ENCODE data around the gene ZNG1A.

Gene ZNG1A

DNA sequence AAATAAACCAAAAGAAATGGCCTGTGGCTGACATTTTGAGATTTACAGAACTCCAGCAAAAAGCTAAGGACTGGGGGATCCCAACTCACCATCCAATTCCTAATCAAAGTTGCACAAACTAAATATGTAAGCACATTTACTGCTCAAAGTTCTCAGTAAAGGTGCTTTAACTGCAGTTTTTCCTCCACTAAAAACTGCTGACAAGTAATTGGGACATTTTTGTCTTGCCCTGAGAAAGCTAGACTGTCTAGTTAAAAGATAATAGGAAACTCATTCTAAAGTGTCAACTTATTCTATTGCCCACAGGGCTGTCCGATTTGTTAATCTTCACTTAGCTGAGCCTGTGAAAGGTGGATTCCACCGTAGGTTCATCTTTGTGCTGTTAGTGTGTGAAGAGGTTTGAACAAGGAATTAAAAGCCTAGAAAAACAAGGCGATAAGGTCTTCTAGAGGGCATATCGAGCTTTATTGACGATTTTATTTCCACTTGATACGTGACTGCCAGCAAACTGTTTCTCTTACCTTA, 36.8 kb upstream of the ZNG1A start:
- no peak for TF ChIP-seq SIN3A (IDR thresholded peaks at IDR 0.05; ENCODE audit: borderline replicate concordance, insufficient read depth, low read length)

DNA sequence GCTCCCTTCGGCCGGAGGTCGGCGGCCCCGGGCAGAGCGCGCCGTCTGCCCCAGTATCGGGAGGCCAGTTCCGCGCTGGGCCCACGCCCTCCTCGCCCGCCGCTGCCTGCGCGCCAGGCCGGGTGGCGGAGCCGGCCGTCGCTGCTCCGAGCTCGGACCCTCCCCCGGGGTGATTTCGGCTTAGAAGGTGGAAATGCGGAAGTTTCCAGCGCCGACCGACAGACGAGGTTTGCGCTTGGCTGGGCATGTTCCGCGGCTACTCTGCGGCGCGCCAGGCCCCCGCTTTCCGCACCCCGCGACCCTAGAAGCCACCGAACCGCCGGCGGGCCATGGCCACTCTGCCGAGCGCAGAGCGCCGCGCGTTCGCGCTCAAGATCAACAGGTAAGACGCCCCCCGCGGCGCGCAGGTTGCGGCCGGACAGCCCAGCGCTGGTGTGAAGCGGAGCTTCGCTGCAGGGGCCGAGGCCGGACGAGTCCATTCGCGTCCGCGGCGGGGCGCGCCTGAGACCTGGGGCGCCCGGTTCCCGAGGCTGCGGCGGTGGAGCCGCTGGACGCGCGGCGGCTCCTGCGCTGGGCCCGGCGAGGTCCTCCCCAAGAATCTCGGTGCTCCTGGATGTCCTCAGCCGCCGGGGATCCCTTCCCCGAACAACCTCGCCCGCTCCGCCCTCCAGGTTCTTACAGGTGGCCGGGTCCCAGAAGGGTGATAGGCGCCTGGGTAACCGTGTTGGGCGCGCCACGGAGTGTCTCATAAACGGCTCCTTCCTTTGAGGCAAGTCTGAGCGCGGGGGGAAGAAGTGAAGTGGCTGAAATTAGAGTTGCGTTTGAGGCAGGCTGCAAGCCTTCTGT, 36.0 kb upstream of the ZNG1A start, which contains the start of gene DOCK8:
TSS of gene DOCK8 (plus strand) at position 218 of the 846 bp plus-strand sequence. CDS start at position 330, 112 bp downstream.
- TF ChIP-seq SIN3A (IDR thresholded peaks at IDR 0.05; ENCODE audit: borderline replicate concordance, insufficient read depth, low read length) (no peak), POLR2AphosphoS5 (IDR thresholded peaks at IDR 0.05; ENCODE audit: low read depth, low read length) (no peak), FOXP2 (optimal IDR thresholded peaks at IDR 0.05; ENCODE audit: borderline replicate concordance, extremely low read depth, extremely low read length, insufficient read depth) (no peak), TAF1 (IDR thresholded peaks at IDR 0.05; ENCODE audit: borderline replicate concordance, insufficient read depth, low read length) (no peak)
- TF ChIP-seq, protein P1, sequence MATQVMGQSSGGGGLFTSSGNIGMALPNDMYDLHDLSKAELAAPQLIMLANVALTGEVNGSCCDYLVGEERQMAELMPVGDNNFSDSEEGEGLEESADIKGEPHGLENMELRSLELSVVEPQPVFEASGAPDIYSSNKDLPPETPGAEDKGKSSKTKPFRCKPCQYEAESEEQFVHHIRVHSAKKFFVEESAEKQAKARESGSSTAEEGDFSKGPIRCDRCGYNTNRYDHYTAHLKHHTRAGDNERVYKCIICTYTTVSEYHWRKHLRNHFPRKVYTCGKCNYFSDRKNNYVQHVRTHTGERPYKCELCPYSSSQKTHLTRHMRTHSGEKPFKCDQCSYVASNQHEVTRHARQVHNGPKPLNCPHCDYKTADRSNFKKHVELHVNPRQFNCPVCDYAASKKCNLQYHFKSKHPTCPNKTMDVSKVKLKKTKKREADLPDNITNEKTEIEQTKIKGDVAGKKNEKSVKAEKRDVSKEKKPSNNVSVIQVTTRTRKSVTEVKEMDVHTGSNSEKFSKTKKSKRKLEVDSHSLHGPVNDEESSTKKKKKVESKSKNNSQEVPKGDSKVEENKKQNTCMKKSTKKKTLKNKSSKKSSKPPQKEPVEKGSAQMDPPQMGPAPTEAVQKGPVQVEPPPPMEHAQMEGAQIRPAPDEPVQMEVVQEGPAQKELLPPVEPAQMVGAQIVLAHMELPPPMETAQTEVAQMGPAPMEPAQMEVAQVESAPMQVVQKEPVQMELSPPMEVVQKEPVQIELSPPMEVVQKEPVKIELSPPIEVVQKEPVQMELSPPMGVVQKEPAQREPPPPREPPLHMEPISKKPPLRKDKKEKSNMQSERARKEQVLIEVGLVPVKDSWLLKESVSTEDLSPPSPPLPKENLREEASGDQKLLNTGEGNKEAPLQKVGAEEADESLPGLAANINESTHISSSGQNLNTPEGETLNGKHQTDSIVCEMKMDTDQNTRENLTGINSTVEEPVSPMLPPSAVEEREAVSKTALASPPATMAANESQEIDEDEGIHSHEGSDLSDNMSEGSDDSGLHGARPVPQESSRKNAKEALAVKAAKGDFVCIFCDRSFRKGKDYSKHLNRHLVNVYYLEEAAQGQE (IDR thresholded peaks at IDR 0.05; ENCODE audit: insufficient read depth in 1 of 2, low read depth in 2 of 2, low read length in 2 of 2): no peak

DNA sequence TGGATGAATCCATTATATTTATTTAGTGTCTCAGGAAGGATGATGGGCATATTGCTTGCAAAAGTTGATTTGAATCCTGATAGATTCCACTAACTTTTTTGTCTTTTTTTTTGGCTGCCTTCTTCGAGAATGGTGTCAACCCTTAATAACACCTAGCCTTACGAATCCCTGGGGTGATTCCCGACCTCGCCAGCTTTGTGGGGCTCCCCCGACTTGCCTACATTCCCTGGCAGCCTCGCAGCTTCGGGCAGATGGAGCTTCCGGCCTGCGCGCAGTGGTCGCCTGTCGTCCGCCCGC, 35.4 kb upstream of the ZNG1A start:
- TF ChIP-seq TAF1 (IDR thresholded peaks at IDR 0.05; ENCODE audit: borderline replicate concordance, insufficient read depth, low read length): no peak
- TF ChIP-seq POLR2AphosphoS5 (IDR thresholded peaks at IDR 0.05; ENCODE audit: low read depth, low read length): no peak
- TF ChIP-seq FOXP2 (optimal IDR thresholded peaks at IDR 0.05; ENCODE audit: borderline replicate concordance, extremely low read depth, extremely low read length, insufficient read depth): no peak

- TF ChIP-seq FOXP2 (optimal IDR thresholded peaks at IDR 0.05; ENCODE audit: borderline replicate concordance, extremely low read depth, extremely low read length, insufficient read depth): no peak
Measured at GRCh38 chr9:212297-212696, 33.4 kb upstream of the ZNG1A start.

DNA sequence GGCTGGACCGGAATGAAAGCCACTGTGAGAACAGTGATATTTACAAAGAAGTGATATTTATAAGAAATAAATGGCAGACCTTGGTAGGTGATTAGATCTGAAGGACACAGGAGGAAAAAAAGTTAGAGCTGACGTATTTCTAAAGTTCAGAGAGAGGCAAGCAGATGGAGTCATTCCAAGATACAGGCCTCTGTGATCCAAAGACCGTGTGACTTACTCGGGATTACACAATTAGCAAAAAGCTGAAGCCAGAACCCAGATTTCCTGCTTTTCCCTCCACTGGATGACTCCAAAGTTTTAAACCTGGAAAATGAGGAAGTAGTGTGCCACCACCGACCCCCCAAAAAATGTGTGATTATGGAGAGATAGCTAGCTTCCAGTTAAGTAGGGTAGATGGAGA, 32.7 kb upstream of the ZNG1A start:
- TF ChIP-seq TAF1 (IDR thresholded peaks at IDR 0.05; ENCODE audit: borderline replicate concordance, insufficient read depth, low read length) (no peak), POLR2AphosphoS5 (IDR thresholded peaks at IDR 0.05; ENCODE audit: low read depth, low read length) (no peak), FOXP2 (optimal IDR thresholded peaks at IDR 0.05; ENCODE audit: borderline replicate concordance, extremely low read depth, extremely low read length, insufficient read depth) (no peak), SIN3A (IDR thresholded peaks at IDR 0.05; ENCODE audit: borderline replicate concordance, insufficient read depth, low read length) (no peak)
- TF ChIP-seq, protein P1 (IDR thresholded peaks at IDR 0.05; ENCODE audit: insufficient read depth in 1 of 2, low read depth in 2 of 2, low read length in 2 of 2): no peak

DNA sequence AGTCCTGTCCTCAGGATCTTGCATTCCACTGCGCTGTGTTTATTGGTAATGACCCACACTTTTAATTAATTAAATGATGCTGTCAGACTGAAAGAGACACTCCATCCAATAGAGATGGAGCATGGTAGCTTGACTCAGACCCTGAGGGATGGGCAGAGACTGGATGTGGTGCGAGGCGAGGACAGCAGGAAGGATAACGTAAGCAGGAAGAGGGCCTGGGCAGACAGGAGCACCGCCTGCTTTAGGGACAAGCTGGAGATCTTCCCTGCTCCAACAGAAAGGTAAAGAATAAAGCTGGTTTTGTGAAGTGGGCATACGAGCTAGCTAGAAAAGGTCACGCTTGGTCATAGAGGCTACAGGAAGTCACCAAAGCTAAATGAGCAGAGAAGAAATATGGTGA, 32.2 kb upstream of the ZNG1A start:
- TF ChIP-seq SIN3A (IDR thresholded peaks at IDR 0.05; ENCODE audit: borderline replicate concordance, insufficient read depth, low read length) (no peak), FOXP2 (optimal IDR thresholded peaks at IDR 0.05; ENCODE audit: borderline replicate concordance, extremely low read depth, extremely low read length, insufficient read depth) (no peak), TAF1 (IDR thresholded peaks at IDR 0.05; ENCODE audit: borderline replicate concordance, insufficient read depth, low read length) (no peak), POLR2AphosphoS5 (IDR thresholded peaks at IDR 0.05; ENCODE audit: low read depth, low read length) (no peak)
- TF ChIP-seq, protein P1 (IDR thresholded peaks at IDR 0.05; ENCODE audit: insufficient read depth in 1 of 2, low read depth in 2 of 2, low read length in 2 of 2): no peak

All from PFSK-1 (cell line).